Central memory CD4-positive, alpha-beta T cell (primary cell): Measurements from ENCODE around the gene GNAZ.

Experiments
- DNase-seq: peaks from one replicate; pipeline ENCODE4 v3.0.0; 2022

The GNAZ gene

DNA sequence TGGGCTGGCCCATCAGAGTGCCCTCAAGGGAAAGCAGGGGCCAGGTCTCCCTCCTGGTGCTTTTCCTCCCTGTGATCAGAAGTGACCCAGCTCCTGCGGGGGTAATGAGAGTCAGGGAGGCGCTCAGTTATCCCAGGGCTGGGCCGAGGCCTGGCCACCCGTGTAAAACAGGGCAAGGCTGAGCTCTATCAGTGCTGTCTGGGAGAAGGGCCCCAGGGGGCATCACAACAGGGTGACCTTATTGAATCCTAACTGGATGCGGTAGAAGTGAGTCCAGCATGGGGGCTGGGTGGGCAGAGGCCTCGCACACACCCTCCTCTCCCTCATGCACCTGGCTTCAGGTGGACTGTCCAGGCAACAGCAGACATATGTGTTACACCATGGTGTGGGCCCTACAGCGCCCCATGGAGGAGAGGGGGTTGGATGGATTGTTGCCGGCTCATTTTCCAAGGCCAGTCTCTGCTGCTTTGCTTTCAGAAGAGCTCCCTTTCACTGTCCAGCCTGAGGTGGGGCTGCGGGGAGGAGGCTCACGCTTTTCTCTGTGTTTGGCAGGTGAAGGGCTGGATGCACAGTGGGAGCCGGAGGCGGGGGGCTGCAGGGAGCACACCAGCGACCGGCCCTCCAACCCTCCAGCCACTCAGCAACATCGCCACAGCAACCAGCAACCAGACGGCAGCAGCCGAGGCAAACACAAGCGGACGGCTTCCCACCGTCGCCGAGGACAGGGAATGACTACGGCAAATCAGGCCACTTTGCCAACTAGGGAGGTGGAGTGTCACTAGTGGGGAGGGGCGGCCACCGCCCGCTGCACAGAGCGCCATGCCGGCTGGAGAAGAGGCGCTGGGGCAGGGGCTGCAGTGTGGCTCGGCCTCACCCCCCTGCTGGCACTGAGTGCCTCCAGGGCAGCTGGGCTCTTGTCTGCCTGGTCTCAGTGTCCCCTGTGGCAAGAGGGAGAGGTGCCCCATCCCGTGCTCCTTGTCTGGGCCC, 24.7 kb downstream of the GNAZ start:
- DNase-seq = no peak

DNA sequence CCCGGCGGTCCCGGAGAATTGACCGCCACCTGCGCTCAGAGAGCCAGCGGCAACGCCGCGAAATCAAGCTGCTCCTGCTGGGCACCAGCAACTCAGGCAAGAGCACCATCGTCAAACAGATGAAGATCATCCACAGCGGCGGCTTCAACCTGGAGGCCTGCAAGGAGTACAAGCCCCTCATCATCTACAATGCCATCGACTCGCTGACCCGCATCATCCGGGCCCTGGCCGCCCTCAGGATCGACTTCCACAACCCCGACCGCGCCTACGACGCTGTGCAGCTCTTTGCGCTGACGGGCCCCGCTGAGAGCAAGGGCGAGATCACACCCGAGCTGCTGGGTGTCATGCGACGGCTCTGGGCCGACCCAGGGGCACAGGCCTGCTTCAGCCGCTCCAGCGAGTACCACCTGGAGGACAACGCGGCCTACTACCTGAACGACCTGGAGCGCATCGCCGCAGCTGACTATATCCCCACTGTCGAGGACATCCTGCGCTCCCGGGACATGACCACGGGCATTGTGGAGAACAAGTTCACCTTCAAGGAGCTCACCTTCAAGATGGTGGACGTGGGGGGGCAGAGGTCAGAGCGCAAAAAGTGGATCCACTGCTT, 25.5 kb downstream of the GNAZ start:
- DNase-seq = no peak

GRCh38 chr22:23097412-23098229, 27.3 kb downstream of the GNAZ start:
- DNase-seq = no peak

GRCh38 chr22:23098230-23098705, 27.9 kb downstream of the GNAZ start:
- no peak for DNase-seq

DNA sequence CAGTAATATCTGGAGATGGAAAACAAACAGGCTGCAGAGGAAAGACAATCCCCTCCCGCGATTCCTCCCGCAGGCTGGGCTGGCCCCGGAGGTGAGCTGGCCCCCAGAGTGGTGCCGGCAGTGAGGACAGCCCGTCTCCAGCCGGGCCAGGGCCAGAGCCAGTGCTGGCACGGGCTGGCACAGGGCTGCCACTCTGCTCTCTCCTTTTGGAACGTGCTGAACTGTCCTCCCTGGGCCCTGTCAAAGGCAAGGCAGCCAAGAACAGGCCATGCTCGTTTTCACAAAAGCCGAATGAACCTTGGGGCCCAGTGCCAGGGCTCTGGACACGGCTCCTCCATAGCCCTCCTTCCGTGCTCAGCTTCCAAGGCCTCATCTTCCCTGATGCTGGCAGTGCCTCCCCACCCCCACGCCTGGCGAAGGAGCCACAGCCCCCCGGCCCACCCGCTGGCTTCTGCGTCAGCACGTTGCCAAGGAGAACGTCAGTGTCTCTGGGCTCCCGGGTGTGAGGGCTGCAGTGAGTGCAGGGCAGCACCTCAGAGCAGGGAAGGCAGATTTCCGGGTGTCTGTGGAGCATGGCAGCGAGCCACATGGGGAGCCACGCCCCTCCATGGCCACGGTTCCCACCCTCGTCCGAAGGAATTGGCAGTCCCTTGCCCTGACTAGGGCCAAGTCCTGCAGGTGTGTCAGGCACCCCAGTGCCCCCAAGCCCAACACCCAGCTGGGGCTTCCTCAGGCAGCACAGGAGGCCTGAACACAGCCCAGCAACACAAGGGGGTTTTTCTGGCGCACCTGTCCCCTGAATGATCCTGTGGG, 28.6 kb downstream of the GNAZ start:
- DNase-seq = no peak

DNA sequence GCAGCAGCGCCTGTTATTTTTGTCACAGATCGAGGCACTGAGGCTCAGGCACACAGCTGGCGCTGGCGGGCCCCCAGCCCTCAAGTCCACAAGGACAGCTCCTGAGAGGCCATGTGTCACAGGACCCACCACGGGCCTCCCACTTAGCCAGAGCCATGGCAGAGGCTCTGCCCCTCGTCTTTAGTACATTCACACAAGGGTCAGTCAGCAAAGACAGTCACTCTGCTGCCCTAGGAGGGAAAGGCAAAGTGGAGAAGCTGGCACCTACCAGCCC, 29.1 kb downstream of the GNAZ start:
- no peak for DNase-seq

- no peak for DNase-seq
Observed at GRCh38 chr22:23100124-23100801, 29.9 kb downstream of the GNAZ start.

- no peak for DNase-seq
Observed at GRCh38 chr22:23101524-23101923, 31.2 kb downstream of the GNAZ start.

GRCh38 chr22:23102002-23102655, 31.8 kb downstream of the GNAZ start:
- no peak for DNase-seq

DNA sequence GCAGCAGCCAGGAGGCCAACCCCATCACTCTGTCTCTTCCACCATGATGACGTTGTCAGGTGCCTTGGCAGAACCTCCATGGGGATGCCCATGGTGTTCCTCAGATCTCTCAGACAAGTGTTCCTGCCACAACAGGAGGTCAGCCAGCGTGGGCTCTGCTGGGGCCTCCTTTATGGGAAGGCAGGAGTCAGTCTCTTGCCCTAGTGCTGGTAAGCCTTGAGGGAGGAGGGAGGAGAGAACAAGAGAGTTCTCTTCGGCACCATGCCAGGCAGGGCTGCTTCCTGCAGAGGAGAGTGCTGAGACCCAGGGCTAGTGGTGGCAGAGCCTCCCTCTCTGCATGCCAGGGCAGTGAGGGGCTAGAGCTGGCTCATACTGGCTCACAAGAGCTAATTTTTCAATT, 32.5 kb downstream of the GNAZ start:
- DNase-seq = no peak

DNA sequence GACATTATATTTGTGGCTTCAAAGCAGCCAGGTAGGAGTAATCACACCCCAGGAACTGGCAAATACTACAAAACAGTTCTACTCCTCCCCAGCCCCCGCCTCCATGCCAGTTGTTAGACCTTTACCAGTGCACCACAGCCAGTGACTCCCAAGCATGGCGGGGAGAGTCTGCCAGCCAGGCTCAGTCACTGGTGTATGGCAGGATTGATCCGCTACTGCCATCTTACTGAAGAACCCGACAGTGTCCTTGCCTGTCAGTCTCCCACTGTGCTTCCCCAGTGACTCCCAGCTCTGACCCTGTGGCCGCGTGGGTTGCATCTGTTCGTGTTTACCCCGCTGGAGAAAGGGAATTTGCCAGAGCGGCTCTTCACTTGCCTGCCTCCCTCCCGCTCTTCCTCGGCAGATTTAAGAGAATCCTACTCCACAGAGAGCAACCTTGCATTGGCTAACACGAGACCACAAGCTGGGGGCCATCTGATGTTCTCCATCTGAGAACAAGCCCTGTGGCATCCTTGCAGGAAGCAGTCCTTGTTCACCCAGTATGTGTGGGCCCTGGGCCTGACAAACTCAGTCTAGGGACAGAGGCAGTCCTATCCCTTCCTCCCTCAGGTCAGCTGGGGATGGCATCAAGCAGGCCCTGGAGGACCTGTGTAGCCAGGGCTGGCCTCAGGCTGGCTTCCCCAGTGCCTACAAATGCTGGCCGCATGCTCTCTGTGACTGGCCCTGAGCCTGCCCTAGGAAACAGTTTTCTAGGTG, 33.1 kb downstream of the GNAZ start:
- no peak for DNase-seq

DNA sequence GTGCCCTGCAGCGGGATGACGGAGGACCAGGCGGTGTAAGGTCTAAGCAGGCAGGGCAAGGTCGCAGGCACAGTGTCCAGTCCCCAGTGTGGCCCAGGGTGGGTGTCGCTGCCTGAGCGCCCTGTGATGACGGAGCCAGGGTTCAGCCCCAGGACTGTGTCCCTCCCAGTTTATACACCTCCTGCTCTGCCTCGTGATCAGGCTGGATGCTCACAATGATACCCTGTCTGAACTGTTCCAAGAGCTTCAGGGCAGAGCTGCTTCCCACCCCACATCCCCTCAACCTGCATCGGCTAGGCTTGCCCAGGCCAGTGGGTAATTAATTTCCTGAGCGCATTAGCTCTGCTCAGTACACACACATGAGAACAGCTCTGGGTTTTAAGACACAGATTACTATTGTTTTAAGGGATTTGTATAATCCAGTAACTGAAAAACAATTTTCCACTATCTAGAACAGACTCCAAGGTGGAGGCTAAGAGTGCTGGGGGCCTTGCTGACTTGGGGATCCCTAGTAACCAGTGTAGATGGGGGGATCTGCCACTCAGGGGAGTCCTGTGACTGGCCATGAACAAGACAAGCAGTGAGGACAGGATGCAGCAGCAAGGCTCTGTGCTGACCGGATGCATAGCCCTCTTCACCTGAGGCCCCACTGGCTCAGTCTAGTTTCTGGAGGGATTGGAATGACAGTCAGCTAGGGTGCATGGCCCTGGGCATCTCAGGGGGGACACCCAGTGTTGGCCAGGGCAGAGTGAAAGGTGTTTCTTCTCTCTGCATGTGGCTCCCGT, 34.1 kb downstream of the GNAZ start:
- DNase-seq = no peak

DNA sequence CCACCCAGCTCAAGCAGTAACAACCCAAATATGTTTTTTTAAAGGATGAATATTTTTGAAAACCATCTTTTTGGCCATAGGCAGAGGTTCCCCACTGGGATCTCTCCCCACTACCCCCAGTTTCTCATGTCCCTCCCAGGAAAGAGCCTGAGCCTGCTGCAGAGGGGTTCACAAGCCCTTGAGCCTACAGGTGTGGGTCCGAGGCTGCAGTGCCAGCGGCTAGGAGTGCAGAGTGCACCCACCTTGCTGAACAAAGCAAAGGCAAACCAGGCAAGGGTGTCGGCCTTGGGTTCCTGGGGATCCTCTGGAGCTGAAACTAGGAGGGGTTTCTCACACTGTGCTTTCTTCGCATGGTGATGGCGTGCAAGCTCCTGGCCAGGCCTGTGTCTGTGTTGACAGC, 35.0 kb downstream of the GNAZ start:
- no peak for DNase-seq

- DNase-seq = no peak
Observed at GRCh38 chr22:23105919-23106318, 35.6 kb downstream of the GNAZ start.

- no peak for DNase-seq
Observed at GRCh38 chr22:23106344-23106743, 36.0 kb downstream of the GNAZ start.

DNA sequence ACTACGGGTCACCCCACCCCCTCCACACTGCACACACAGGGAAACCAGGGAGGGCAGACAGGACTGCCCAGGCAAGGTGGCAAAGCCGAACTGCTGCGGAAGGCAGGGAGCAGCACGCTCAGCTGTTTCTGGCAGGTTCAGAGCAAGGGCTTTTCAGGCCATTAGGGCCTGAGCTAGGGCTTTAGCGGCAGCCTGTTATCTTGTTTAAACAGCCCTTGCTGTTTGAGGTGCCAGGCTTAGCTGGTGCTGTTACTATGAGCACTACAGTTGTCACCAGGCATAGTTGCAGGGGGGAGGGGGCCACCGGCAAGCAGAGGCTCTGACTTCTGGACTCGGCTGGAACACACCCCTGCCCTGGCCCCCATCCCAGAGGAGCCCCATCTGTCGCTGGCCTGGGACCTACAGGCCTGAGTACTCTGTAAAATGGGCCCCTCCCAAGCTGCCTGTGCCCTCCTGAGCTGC, 36.6 kb downstream of the GNAZ start:
- no peak for DNase-seq

DNA sequence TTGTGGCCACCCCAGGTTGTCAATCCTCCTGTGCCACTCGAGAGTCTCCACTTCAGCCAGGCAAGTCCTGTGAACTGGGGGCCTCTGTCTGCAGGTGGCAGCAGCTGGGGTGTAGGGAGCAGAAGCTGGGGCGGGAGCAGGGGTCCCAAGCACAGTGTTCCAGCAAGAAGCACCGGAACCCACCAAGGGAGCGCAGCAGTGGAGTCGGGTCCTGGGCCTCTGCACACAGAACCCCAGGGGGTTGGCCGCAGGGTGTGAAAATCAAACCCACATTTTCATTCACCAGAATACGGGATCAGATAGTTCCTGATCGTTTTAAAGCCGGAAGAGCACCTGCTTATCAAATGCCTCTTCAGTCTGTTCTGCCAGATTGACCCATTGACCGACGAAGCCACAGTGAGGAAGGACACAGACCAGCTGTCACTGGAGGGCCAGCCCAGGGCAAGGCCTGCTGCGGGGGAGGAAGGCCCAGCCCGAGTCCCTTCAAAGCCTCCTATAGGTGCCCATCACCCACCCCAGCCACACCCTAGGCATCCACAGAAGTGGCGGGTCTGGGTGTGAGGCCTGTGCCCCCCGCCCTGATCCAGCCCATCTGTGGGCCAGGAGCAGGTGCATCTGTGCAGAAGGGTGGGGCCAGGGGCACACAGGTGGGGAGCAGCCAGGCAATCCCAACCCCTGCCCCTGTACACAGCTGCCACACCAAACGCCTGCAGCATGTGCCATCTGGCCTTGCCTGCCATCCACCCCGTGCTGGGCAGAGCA, 37.3 kb downstream of the GNAZ start:
- DNase-seq = no peak

DNA sequence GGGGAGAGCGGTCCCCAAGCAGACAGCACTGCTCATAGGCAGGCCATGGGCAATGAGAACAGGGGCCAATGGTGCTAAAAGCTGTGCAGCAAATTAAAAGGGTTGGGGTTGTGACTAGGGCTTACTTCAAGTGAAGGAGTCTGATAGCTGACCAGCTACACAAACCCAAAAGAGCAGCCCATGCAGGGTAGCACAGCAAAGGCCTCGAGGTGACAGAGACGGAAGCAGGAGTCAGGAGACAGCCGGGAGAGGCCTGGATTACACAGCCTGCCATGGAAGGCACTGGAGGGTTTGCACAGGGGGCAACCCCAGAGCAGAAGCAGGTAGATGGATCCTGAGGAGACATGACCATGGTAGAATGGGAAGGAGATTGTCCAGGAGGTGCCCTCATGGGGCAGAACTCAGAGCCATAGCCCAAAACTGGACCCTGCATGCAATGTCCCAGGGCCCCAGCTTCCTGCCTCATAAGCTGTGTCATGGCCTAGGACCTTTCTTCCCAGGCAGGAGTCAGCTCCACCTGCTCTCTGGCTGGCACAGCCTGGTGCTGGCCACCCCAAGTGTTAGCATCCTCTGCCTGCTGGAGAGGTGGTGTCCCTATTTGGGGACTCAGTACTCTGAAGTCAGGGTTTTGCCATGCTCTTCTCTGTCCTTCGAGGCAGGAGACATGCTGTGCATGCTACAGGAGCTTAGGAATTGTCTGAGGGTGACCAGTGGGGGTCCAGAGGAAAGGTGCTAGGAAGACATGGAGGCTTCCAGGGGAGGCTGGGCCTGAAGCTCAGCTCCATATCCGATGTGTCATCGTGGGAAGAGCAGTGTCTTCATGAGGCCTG, 38.1 kb downstream of the GNAZ start:
- no peak for DNase-seq
